HepG2 (cell line): ENCODE data around the gene CDKN1C. TPM values are rescaled to one million over a fixed set of nuclear protein-coding genes. Genes with fewer than 3 reads are reported as not detected.

Experiments
- ATAC-seq: fragments of 200-7000 bp; cut with Tn5 transposase; 3 replicates; pipeline ENCODE4 v1.9.1; 2020; ENCODE audit warnings: mild to moderate bottlenecking, moderate library complexity
- BruUV-seq: library from RNA; stranded (reverse); fragments of 400-500 nt; replicated peaks from 2 replicates; lab custom pipeline; 2021; lab: Mats Ljungman, UMichigan
- CTCF ChIA-PET: fragments of 300-600 bp; formaldehyde crosslinking; extraction: SDS; loops from one replicate; lab custom pipeline; 2021; ENCODE audit warnings: low total read pairs, inconsistent platforms, low intra/inter-chr PET ratio; lab: Yijun Ruan, JAX
- POLR2A ChIA-PET: fragments of 350-600 bp; sonication (Branson Sonifier 250); formaldehyde crosslinking; loops from one replicate; lab custom pipeline; 2020; ENCODE audit warnings: antibody characterized with exemption, inconsistent platforms; lab: Yijun Ruan, JAX
- DNase-seq: peaks from one replicate; pipeline ENCODE4 v3.0.0-alpha.2; 2015; ENCODE audit warnings: low spot score
- FAIRE-seq: peaks from 3 replicates; lab custom pipeline; 2011; peaks lifted over from hg19 to GRCh38; lab: Jason Lieb, UNC
- H2AFZ ChIP-seq: one replicate; pipeline ENCODE4 v1.6.1; 2011; ENCODE audit warnings: low read length, inconsistent platforms
- H3K27ac ChIP-seq: fragments of 300-600 bp; 3 replicates; pipeline ENCODE4 v1.8.0; 2011; ENCODE audit warnings: mixed run types, mild to moderate bottlenecking, mixed read lengths, low read length, inconsistent platforms; ENCODE audit not compliant: insufficient read depth; ENCODE audit errors: extremely low read length
- H3K27me3 ChIP-seq, 2 experiments: fragments of 200-600 bp in 1 of 2; 2 replicates in 1 of 2; 3 replicates in 1 of 2; pipeline versions ENCODE4 v1.6.0 to v1.8.0; 2011; ENCODE audit warnings: low read length in 2 of 2, mild to moderate bottlenecking in 2 of 2, moderate library complexity in 2 of 2, inconsistent platforms in 1 of 2; ENCODE audit not compliant: insufficient read depth in 2 of 2, control insufficient read depth in 1 of 2
- H3K36me3 ChIP-seq, 2 experiments: fragments of 200-600 bp in 1 of 2; replicated peaks in 1 of 2; 2 replicates in 1 of 2; 3 replicates in 1 of 2; pipeline versions ENCODE4 v1.5.1 to v1.8.0; 2011; ENCODE audit warnings: low read length in 2 of 2, inconsistent platforms in 1 of 2; ENCODE audit not compliant: insufficient read depth in 2 of 2, control insufficient read depth in 1 of 2
- H3K4me1 ChIP-seq: 2 replicates; pipeline ENCODE4 v1.5.1; 2012; ENCODE audit warnings: low read length, inconsistent platforms; ENCODE audit not compliant: insufficient read depth
- H3K4me2 ChIP-seq: 2 replicates; pipeline ENCODE4 v1.6.0; 2011; ENCODE audit warnings: low read depth, low read length, inconsistent platforms
- H3K4me3 ChIP-seq, 3 experiments: fragments of 200-600 bp in 1 of 3; sonication (generic), shearing (Covaris generic) in 1 of 3; replicated peaks in 1 of 3; 2 replicates each; pipeline ENCODE4 v1.5.1; 2011 to 2016; ENCODE audit warnings: low read length in 3 of 3, inconsistent platforms in 2 of 3, low read depth in 2 of 3, mild to moderate bottlenecking in 2 of 3, control low read depth in 1 of 3, mixed read lengths in 1 of 3; ENCODE audit not compliant: insufficient read depth in 1 of 3
- H3K79me2 ChIP-seq: one replicate; pipeline ENCODE4 v1.6.1; 2011; ENCODE audit warnings: low read length, inconsistent platforms; ENCODE audit not compliant: insufficient read depth
- H3K9ac ChIP-seq: 2 replicates; pipeline ENCODE4 v1.6.0; 2011; ENCODE audit warnings: mild to moderate bottlenecking, low read depth, low read length, inconsistent platforms; ENCODE audit not compliant: insufficient read depth
- H3K9me3 ChIP-seq: 2 replicates; pipeline ENCODE4 v1.5.1; 2012; ENCODE audit warnings: mild to moderate bottlenecking, low read length
- H4K20me1 ChIP-seq: 2 replicates; pipeline ENCODE4 v1.6.0; 2011; ENCODE audit warnings: inconsistent platforms, mild to moderate bottlenecking, low read length, moderate library complexity; ENCODE audit not compliant: insufficient read depth
- HCFC1 ChIP-seq: fragments of 150-350 bp; IDR thresholded peaks from 2 replicates; pipeline ENCODE4 v1.6.1; 2014; ENCODE audit warnings: low read depth, low read length
- HNRNPUL1 ChIP-seq: fragments of 200-400 bp; formaldehyde crosslinking; IDR thresholded peaks from 2 replicates; pipeline ENCODE4 v1.6.1; 2017; ENCODE audit warnings: low read depth, mild to moderate bottlenecking, low read length, moderate library complexity
- IRX3 ChIP-seq: sonication (generic); formaldehyde crosslinking; IDR thresholded peaks from 2 replicates; pipeline ENCODE4 v1.8.1; 2023; ENCODE audit warnings: mild to moderate bottlenecking, low read depth, missing genetic modification reagents, borderline replicate concordance
- MED13 ChIP-seq: sonication (generic); formaldehyde crosslinking; IDR thresholded peaks from 2 replicates; pipeline ENCODE4 v1.5.0; 2020; ENCODE audit warnings: missing genetic modification reagents
- NFYB ChIP-seq: sonication (generic); formaldehyde crosslinking; IDR thresholded peaks from 2 replicates; pipeline ENCODE4 v1.4.0; 2020; ENCODE audit warnings: missing genetic modification reagents
- NR2F6 ChIP-seq, 2 experiments: IDR thresholded peaks; 2 replicates each; pipeline ENCODE4 v1.6.1; 2016; ENCODE audit warnings: antibody characterized with exemption in 1 of 2, mild to moderate bottlenecking in 1 of 2
- PITX1 ChIP-seq: sonication (generic); formaldehyde crosslinking; IDR thresholded peaks from 2 replicates; pipeline ENCODE4 v1.5.1; 2020; ENCODE audit warnings: mild to moderate bottlenecking, missing genetic modification reagents
- SOX13 ChIP-seq, 3 experiments: fragments of 450-650 bp in 1 of 3; sonication (generic) in 1 of 3; formaldehyde crosslinking in 1 of 3; IDR thresholded peaks in 2 of 3; conservative IDR thresholded peaks in 1 of 3; 2 replicates each; pipeline versions ENCODE4 v1.5.0 to v1.6.1; 2016 to 2020; ENCODE audit warnings: antibody characterized with exemption in 1 of 3, mild to moderate bottlenecking in 1 of 3, missing compliant biosample characterization in 1 of 3, missing genetic modification reagents in 1 of 3, moderate library complexity in 1 of 3
- THAP7 ChIP-seq: sonication (generic); formaldehyde crosslinking; IDR thresholded peaks from 2 replicates; pipeline ENCODE4 v1.8.1; 2023; ENCODE audit warnings: mild to moderate bottlenecking, missing genetic modification reagents
- ZEB1 ChIP-seq: IDR thresholded peaks from 2 replicates; pipeline ENCODE4 v1.6.1; 2012; ENCODE audit warnings: mild to moderate bottlenecking, low read depth, inconsistent platforms; ENCODE audit not compliant: insufficient replicate concordance
- ZNF616 ChIP-seq: sonication (generic); formaldehyde crosslinking; IDR thresholded peaks from 2 replicates; pipeline ENCODE4 v1.5.0; 2020; ENCODE audit warnings: low read depth, mild to moderate bottlenecking, missing genetic modification reagents
- ZSCAN5A ChIP-seq: sonication (generic); formaldehyde crosslinking; IDR thresholded peaks from 2 replicates; pipeline ENCODE4 v1.8.0; 2022; ENCODE audit warnings: mild to moderate bottlenecking, missing genetic modification reagents, borderline replicate concordance
- WGBS: methylation state at CpG from one replicate; pipeline ENCODE4 v1.1.6; 2017; ENCODE audit warnings: low lambda C conversion rate; 5-methylcytosine and 5-hydroxymethylcytosine counted together
- in situ Hi-C: cut with HindIII; loops from 2 replicates; pipeline ENCODE4 v1.10.0; 2017; ENCODE audit warnings: low pct_unique_long_range_greater_than_20kb; ENCODE audit not compliant: extremely low pct_ligation_motif_present
- intact Hi-C: fragments of 100-400 bp; cut with micrococcal nuclease; formaldehyde crosslinking; loops from one replicate; pipeline ENCODE4 v1.10.0; 2022; ENCODE audit not compliant: unreplicated experiment
- polyA plus RNA-seq, 8 experiments: library from polyadenylated mRNA; depleted of rRNA in 3 of 8; stranded (reverse) in 7 of 8; unstranded in 1 of 8; fragments of >200 nt; fragmentation: Illumina TruSeq in 4 of 8; extraction: Trizol in 4 of 8; gene quantifications; 2 replicates each; pipeline versions ENCODE4 v1.2.1 to v1.2.3, GENCODE V29; 2011 to 2016; ENCODE audit warnings: low read depth in 4 of 8, missing spikeins in 1 of 8, mixed read lengths in 1 of 8; ENCODE audit not compliant: insufficient read depth in 1 of 8
- total RNA-seq, 5 experiments: library from RNA; depleted of rRNA; stranded (reverse); fragments of >200 nt; fragmentation: Illumina TruSeq; extraction: Trizol; gene quantifications; 2 replicates each; pipeline ENCODE4 v1.2.3, GENCODE V29; 2016; ENCODE audit warnings: low read depth in 1 of 5
- TF ChIP-seq, protein P1 (sequence below): sonication (generic); formaldehyde crosslinking; IDR thresholded peaks from 2 replicates; pipeline ENCODE4 v1.4.0; 2020; ENCODE audit warnings: missing genetic modification reagents; ENCODE audit errors: not compliant biosample characterization
- TF ChIP-seq, protein P2 (sequence below): sonication (generic); formaldehyde crosslinking; IDR thresholded peaks from 2 replicates; pipeline ENCODE4 v1.5.1; 2020; ENCODE audit warnings: mild to moderate bottlenecking, missing genetic modification reagents, borderline replicate concordance

The CDKN1C gene
- total and polyA plus RNA-seq, 2 of the 13 experiments (the other 11 are each of a cell fraction or from before 2014, with no cell fraction given), result not detected

DNA sequence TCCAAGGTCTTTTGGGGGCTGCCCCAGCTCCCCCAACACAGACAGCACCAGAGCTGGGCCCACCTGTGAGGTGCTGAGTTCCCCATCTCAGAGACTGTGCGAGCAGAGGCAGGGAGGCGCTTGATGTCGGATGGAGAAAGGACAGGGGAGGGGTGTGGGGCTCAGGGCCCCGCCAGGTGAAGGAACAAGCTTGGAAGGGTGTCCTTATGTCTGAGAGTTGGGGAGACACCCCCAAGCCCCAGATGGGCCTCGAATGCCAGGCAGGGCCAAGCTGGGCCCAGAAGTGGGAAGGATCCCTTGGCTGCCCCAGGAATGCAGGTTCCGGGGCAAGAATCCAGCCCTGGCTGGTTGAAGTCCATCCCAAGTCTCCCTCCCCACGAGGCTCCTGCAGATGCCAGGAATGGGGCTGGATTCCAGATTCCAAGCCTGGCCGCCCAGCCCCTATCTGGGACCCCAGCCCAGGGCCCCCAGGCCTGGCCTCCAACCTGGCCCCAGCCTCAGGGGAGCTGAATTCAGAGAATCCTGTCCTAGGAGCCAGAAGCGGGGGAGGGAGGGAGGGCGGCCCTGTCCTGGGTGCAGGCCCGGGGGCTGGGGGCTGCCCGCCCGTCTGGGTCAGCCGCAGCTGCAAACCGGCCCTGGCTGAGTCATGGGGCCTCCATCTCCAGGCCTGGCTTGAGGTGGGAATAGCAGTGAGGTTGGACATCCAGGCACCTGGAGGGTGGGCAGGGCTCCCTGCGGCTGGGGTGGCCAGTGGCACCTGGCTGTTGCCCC lies 50.9 kb downstream of the CDKN1C start:
- intact Hi-C loops (no loop called here), in situ Hi-C loops (no loop called here)
- H3K4me2 ChIP-seq, result no peak overlapping the region
- H3K36me3 ChIP-seq, result no peaks in the 10 kb centered on the region
- ATAC-seq (no peak), FAIRE-seq (no peak), DNase-seq (no peak)
- WGBS, result 55% methylated on average over 8 of the region's 16 CpGs
- H3K27ac ChIP-seq, result no peak overlapping the region
- H3K79me2 ChIP-seq, result no peaks in the 10 kb centered on the region
- peaks cover 33% of the 10 kb centered on the region for H3K4me1 ChIP-seq
- H4K20me1 ChIP-seq, result no peaks in the 10 kb centered on the region
- ChIA-PET POLR2A (interaction anchor here (0.7 kb wide), 1 partner anchor 139 kb away, joined by 3 read pairs; no protein-coding TSS in a partner anchor), CTCF (no interaction called here)
- no TSS peak for BruUV-seq
- H3K4me3 ChIP-seq, result no peak overlapping the region
- H3K9me3 ChIP-seq, result no peaks in the 10 kb centered on the region
- H2AFZ ChIP-seq, result no peak overlapping the region
- peaks cover 10 to 62% of the 10 kb centered on the region in 2 experiments; a peak in 4 of 5 replicates for H3K27me3 ChIP-seq
- H3K9ac ChIP-seq, result no peak overlapping the region
- TF ChIP-seq THAP7 (CRISPR knock-in tag) (no peak), NR2F6 (IDR thresholded peaks at IDR 0.05) (no peak), NR2F6 (CRISPR knock-in tag; IDR thresholded peaks at IDR 0.05) (no peak), PITX1 (CRISPR knock-in tag) (no peak), HCFC1 (no peak), ZSCAN5A (CRISPR knock-in tag) (no peak), SOX13 (IDR thresholded peaks at IDR 0.05) (no peak), SOX13 (CRISPR knock-in tag; conservative IDR thresholded peaks at IDR 0.05 in 1 of 2, IDR thresholded peaks at IDR 0.05 in 1 of 2) (no peak), MED13 (no peak), NFYB (CRISPR knock-in tag) (no peak), ZNF616 (CRISPR knock-in tag) (no peak), IRX3 (CRISPR knock-in tag) (no peak), ZEB1 (no peak), HNRNPUL1 (no peak)
- TF ChIP-seq, protein P1, sequence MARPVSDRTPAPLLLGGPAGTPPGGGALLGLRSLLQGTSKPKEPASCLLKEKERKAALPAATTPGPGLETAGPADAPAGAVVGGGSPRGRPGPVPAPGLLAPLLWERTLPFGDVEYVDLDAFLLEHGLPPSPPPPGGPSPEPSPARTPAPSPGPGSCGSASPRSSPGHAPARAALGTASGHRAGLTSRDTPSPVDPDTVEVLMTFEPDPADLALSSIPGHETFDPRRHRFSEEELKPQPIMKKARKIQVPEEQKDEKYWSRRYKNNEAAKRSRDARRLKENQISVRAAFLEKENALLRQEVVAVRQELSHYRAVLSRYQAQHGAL, result no peak
- TF ChIP-seq, protein P2, sequence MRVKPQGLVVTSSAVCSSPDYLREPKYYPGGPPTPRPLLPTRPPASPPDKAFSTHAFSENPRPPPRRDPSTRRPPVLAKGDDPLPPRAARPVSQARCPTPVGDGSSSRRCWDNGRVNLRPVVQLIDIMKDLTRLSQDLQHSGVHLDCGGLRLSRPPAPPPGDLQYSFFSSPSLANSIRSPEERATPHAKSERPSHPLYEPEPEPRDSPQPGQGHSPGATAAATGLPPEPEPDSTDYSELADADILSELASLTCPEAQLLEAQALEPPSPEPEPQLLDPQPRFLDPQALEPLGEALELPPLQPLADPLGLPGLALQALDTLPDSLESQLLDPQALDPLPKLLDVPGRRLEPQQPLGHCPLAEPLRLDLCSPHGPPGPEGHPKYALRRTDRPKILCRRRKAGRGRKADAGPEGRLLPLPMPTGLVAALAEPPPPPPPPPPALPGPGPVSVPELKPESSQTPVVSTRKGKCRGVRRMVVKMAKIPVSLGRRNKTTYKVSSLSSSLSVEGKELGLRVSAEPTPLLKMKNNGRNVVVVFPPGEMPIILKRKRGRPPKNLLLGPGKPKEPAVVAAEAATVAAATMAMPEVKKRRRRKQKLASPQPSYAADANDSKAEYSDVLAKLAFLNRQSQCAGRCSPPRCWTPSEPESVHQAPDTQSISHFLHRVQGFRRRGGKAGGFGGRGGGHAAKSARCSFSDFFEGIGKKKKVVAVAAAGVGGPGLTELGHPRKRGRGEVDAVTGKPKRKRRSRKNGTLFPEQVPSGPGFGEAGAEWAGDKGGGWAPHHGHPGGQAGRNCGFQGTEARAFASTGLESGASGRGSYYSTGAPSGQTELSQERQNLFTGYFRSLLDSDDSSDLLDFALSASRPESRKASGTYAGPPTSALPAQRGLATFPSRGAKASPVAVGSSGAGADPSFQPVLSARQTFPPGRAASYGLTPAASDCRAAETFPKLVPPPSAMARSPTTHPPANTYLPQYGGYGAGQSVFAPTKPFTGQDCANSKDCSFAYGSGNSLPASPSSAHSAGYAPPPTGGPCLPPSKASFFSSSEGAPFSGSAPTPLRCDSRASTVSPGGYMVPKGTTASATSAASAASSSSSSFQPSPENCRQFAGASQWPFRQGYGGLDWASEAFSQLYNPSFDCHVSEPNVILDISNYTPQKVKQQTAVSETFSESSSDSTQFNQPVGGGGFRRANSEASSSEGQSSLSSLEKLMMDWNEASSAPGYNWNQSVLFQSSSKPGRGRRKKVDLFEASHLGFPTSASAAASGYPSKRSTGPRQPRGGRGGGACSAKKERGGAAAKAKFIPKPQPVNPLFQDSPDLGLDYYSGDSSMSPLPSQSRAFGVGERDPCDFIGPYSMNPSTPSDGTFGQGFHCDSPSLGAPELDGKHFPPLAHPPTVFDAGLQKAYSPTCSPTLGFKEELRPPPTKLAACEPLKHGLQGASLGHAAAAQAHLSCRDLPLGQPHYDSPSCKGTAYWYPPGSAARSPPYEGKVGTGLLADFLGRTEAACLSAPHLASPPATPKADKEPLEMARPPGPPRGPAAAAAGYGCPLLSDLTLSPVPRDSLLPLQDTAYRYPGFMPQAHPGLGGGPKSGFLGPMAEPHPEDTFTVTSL (CRISPR knock-in tag), result no peak
